ENCODE measurements around the gene RUNX2. TPM values are rescaled to one million over a fixed set of nuclear protein-coding genes. Genes with fewer than 3 reads are reported as not detected.

RUNX2 gene
- total and polyA plus RNA-seq, 9 of the 15 experiments (the other 6 are each of a cell fraction or from before 2014, with no cell fraction given) = 0.29 to 1.00 (median 0.43) TPM

GRCh38 chr6:45439459-45439858 lies 111.3 kb downstream of the RUNX2 start (continued):
- TF ChIP-seq HMGN3 (IDR thresholded peaks at IDR 0.05; ENCODE audit: borderline replicate concordance, extremely low read depth, insufficient read length, low read depth, low read length) = no peak
- TF ChIP-seq TAF7 (tag; IDR thresholded peaks at IDR 0.05) = 0 out of 2 replicates have a peak, but pooled peaks have one; percentile 12
- TF ChIP-seq GABPB2 (CRISPR knock-in tag; conservative IDR thresholded peaks at IDR 0.05) = no peak
- no peak for TF ChIP-seq SOX6 (IDR thresholded peaks at IDR 0.05)
- TF ChIP-seq PHF21A (IDR thresholded peaks at IDR 0.05; ENCODE audit: borderline replicate concordance, low read depth) = no peak
- no peak for TF ChIP-seq LARP7 (IDR thresholded peaks at IDR 0.05)
- no peak for TF ChIP-seq ZNF57 (CRISPR knock-in tag; IDR thresholded peaks at IDR 0.05)
- TF ChIP-seq ARID1B (IDR thresholded peaks at IDR 0.05) = 0 out of 2 replicates have a peak, but pooled peaks have one; percentile 16
- no peak for TF ChIP-seq PATZ1 (CRISPR knock-in tag; IDR thresholded peaks at IDR 0.05; ENCODE audit: borderline replicate concordance)
- TF ChIP-seq CHAMP1 (IDR thresholded peaks at IDR 0.05) = no peak
- peak; percentile 86 for TF ChIP-seq ZBTB26 (CRISPR knock-in tag; IDR thresholded peaks at IDR 0.05)
- TF ChIP-seq ZNF785 (CRISPR knock-in tag; IDR thresholded peaks at IDR 0.05) = no peak
- no peak for TF ChIP-seq BRF1 (IDR thresholded peaks at IDR 0.05; ENCODE audit: borderline replicate concordance, extremely low read depth, insufficient read length)
- no peak for TF ChIP-seq CCAR2 (IDR thresholded peaks at IDR 0.05; ENCODE audit: low read depth, low read length)
- no peak for TF ChIP-seq SMARCE1 (IDR thresholded peaks at IDR 0.05)
- TF ChIP-seq ZNF609 (CRISPR knock-in tag; IDR thresholded peaks at IDR 0.05; ENCODE audit: borderline replicate concordance) = no peak

Measured in K562 (cell line).